Liver (tissue), 9 donors: ENCODE results near the gene VSIG10L2. TPM values are rescaled to one million over a fixed set of nuclear protein-coding genes. Genes with fewer than 3 reads are reported as not detected.

Source experiments
- DNase-seq: peaks from one replicate; pipeline ENCODE4 v3.0.0-alpha.2; 2017; ENCODE audit warnings: low spot score
- H3K27ac ChIP-seq, 2 donors: one replicate each; pipeline ENCODE4 v1.7.0; 2013; ENCODE audit warnings: inconsistent platforms in 2 of 2, low read length in 2 of 2, control low read depth in 1 of 2, low read depth in 1 of 2, mild to moderate bottlenecking in 1 of 2
- H3K27me3 ChIP-seq, 4 donors: one replicate each; pipeline versions ENCODE4 v1.6.1 to v1.7.0; 2013; ENCODE audit warnings: low read length in 3 of 4, inconsistent platforms in 1 of 4, mild to moderate bottlenecking in 1 of 4, moderate library complexity in 1 of 4; ENCODE audit not compliant: control insufficient read depth in 4 of 4, insufficient read depth in 4 of 4
- H3K36me3 ChIP-seq, 4 donors: one replicate each; pipeline versions ENCODE4 v1.6.1 to v1.7.0; 2013; ENCODE audit warnings: low read length in 3 of 4, mild to moderate bottlenecking in 3 of 4, low read depth in 1 of 4, moderate library complexity in 1 of 4; ENCODE audit not compliant: control insufficient read depth in 4 of 4, insufficient read depth in 3 of 4
- H3K4me1 ChIP-seq, 4 donors: one replicate each; pipeline versions ENCODE4 v1.6.1 to v1.7.0; 2013; ENCODE audit warnings: low read length in 3 of 4, mild to moderate bottlenecking in 3 of 4, moderate library complexity in 1 of 4; ENCODE audit not compliant: control insufficient read depth in 4 of 4, insufficient read depth in 4 of 4
- H3K4me3 ChIP-seq, 3 donors: one replicate each; pipeline versions ENCODE4 v1.6.1 to v1.7.0; 2013; ENCODE audit warnings: low read length in 3 of 3, control low read depth in 1 of 3, low read depth in 1 of 3, mild to moderate bottlenecking in 1 of 3
- H3K9ac ChIP-seq, 2 donors: one replicate each; pipeline ENCODE4 v1.7.0; 2013; ENCODE audit warnings: low read length in 2 of 2, mild to moderate bottlenecking in 2 of 2, moderate library complexity in 2 of 2, control low read depth in 1 of 2, low read depth in 1 of 2
- H3K9me3 ChIP-seq, 4 donors: one replicate each; pipeline versions ENCODE4 v1.6.1 to v1.7.0; 2013; ENCODE audit warnings: low read length in 3 of 4; ENCODE audit not compliant: control insufficient read depth in 4 of 4
- CTCF ChIP-seq: fragments of 150-350 bp; IDR thresholded peaks from 2 replicates; pipeline ENCODE4 v1.5.1; 2017; ENCODE audit warnings: improper control_type of control experiment, low read depth, low read length; ENCODE audit not compliant: missing input control
- EGR1 ChIP-seq, 2 donors: IDR thresholded peaks; 2 replicates each; pipeline ENCODE4 v1.6.1; 2016 to 2018; ENCODE audit warnings: antibody characterized with exemption in 2 of 2, low read depth in 2 of 2
- FOXA1 ChIP-seq: IDR thresholded peaks from 2 replicates; pipeline ENCODE4 v1.6.1; 2016; ENCODE audit warnings: antibody characterized with exemption
- FOXA2 ChIP-seq: IDR thresholded peaks from 2 replicates; pipeline ENCODE4 v1.6.1; 2016; ENCODE audit warnings: antibody characterized with exemption
- GABPA ChIP-seq, 2 donors: IDR thresholded peaks in 1 of 2; conservative IDR thresholded peaks in 1 of 2; 2 replicates each; pipeline ENCODE4 v1.6.1; 2016; ENCODE audit warnings: antibody characterized with exemption in 2 of 2, mild to moderate bottlenecking in 1 of 2, moderate library complexity in 1 of 2
- HNF4A ChIP-seq, 2 donors: conservative IDR thresholded peaks; 2 replicates each; pipeline ENCODE4 v1.6.1; 2016; ENCODE audit warnings: antibody characterized with exemption in 2 of 2, mild to moderate bottlenecking in 2 of 2
- HNF4G ChIP-seq: IDR thresholded peaks from 2 replicates; pipeline ENCODE4 v1.6.1; 2016; ENCODE audit warnings: antibody characterized with exemption
- JUND ChIP-seq, 2 donors: IDR thresholded peaks; 2 replicates each; pipeline ENCODE4 v1.6.1; 2016; ENCODE audit warnings: antibody characterized with exemption in 2 of 2
- MAX ChIP-seq: IDR thresholded peaks from 2 replicates; pipeline ENCODE4 v1.6.1; 2016; ENCODE audit warnings: antibody characterized with exemption
- NR2F2 ChIP-seq: IDR thresholded peaks from 2 replicates; pipeline ENCODE4 v1.6.1; 2016; ENCODE audit warnings: antibody characterized with exemption
- RAD21 ChIP-seq, 2 donors: IDR thresholded peaks; 2 replicates each; pipeline ENCODE4 v1.6.1; 2016; ENCODE audit warnings: antibody characterized with exemption in 2 of 2, mild to moderate bottlenecking in 2 of 2
- REST ChIP-seq: IDR thresholded peaks from 2 replicates; pipeline ENCODE4 v1.6.1; 2016; ENCODE audit warnings: antibody characterized with exemption, mild to moderate bottlenecking
- RXRA ChIP-seq, 2 donors: IDR thresholded peaks; 2 replicates each; pipeline ENCODE4 v1.6.1; 2017 to 2018; ENCODE audit warnings: antibody characterized with exemption in 2 of 2, mild to moderate bottlenecking in 1 of 2
- TAF1 ChIP-seq: conservative IDR thresholded peaks from 2 replicates; pipeline ENCODE4 v1.6.1; 2016; ENCODE audit warnings: antibody characterized with exemption, mild to moderate bottlenecking
- YY1 ChIP-seq: IDR thresholded peaks from 2 replicates; pipeline ENCODE4 v1.6.1; 2016; ENCODE audit warnings: antibody characterized with exemption, mild to moderate bottlenecking
- ZBTB33 ChIP-seq: IDR thresholded peaks from 2 replicates; pipeline ENCODE4 v1.6.1; 2016; ENCODE audit warnings: antibody characterized with exemption
- WGBS: extraction: QIAGEN DNeasy Blood & Tissue Kit; methylation state at CpG from one replicate; pipeline ENCODE4 v1.1.7; 2013; 5-methylcytosine and 5-hydroxymethylcytosine counted together
- polyA plus RNA-seq, 2 donors: library from polyadenylated mRNA; stranded (reverse) in 1 of 2; unstranded in 1 of 2; fragments of 200-250 nt in 1 of 2; fragments of >200 nt in 1 of 2; fragmentation: Nextera tagmentation in 1 of 2; extraction: Ambion mirVana in 1 of 2; gene quantifications; one replicate each; pipeline versions ENCODE4 v1.2.1 to v1.2.3, GENCODE V29; 2013 to 2015
- total RNA-seq, 2 donors: library from RNA; depleted of rRNA; stranded (reverse); fragments of >200 nt; gene quantifications; one replicate each; pipeline ENCODE4 v1.2.3, GENCODE V29; 2014
- donor health status: healthy.
- donor health status: healthy.
- donor health status: healthy.
- donor health status: healthy.
- donor health status: healthy.

VSIG10L2 gene
- total and polyA plus RNA-seq, 4 donors, result not detected

- 93% methylated on average over 12 of the region's 12 CpGs for WGBS
- H3K4me1 ChIP-seq, result peaks cover 3 to 15% (median 7%) of the 10 kb centered on the region in 4 donors
- no peaks in the 10 kb centered on the region for H3K27me3 ChIP-seq
- no peak overlapping the region for H3K9ac ChIP-seq
- TF ChIP-seq FOXA2 (no peak), MAX (no peak), EGR1 (IDR thresholded peaks at IDR 0.05; ENCODE audit: low read depth in 2 of 2) (no peak), HNF4A (conservative IDR thresholded peaks at IDR 0.05) (no peak), CTCF (no peak), HNF4G (no peak), ZBTB33 (no peak), YY1 (no peak), JUND (IDR thresholded peaks at IDR 0.05) (no peak), RAD21 (IDR thresholded peaks at IDR 0.05) (no peak), REST (no peak), FOXA1 (no peak), RXRA (IDR thresholded peaks at IDR 0.05) (no peak), GABPA (IDR thresholded peaks at IDR 0.05 in 1 of 2, conservative IDR thresholded peaks at IDR 0.05 in 1 of 2) (no peak), TAF1 (no peak), NR2F2 (no peak)
- H3K27ac ChIP-seq, result no peak overlapping the region
- H3K36me3 ChIP-seq, result no peaks in the 10 kb centered on the region
- H3K4me3 ChIP-seq, result no peak overlapping the region
- no peaks in the 10 kb centered on the region for H3K9me3 ChIP-seq
- DNase-seq, result no peak
These were observed 19.2 kb upstream of the VSIG10L2 start for GRCh38 chr11:125926682-125927081.

- Histone ChIP-seq H3K36me3 (no peaks in the 10 kb centered on the region), H3K4me3 (no peak overlapping the region), H3K9ac (no peak overlapping the region), H3K9me3 (no peaks in the 10 kb centered on the region), H3K27ac (no peak overlapping the region), H3K4me1 (peaks cover 3 to 15% (median 7%) of the 10 kb centered on the region in 4 donors), H3K27me3 (no peaks in the 10 kb centered on the region)
- 84% methylated on average over 9 of the region's 9 CpGs for WGBS
- no peak for DNase-seq
- TF ChIP-seq FOXA2, result no peak
- TF ChIP-seq GABPA (IDR thresholded peaks at IDR 0.05 in 1 of 2, conservative IDR thresholded peaks at IDR 0.05 in 1 of 2), result no peak
- no peak for TF ChIP-seq ZBTB33
- no peak for TF ChIP-seq TAF1
- no peak for TF ChIP-seq RXRA (IDR thresholded peaks at IDR 0.05)
- TF ChIP-seq YY1, result no peak
These were observed 16.3 kb upstream of the VSIG10L2 start for GRCh38 chr11:125929445-125930075.
